ENCODE results near the gene SPAG9.

GRCh38 chr17:51147650-51148049 lies 27.0 kb upstream of the SPAG9 start:
- TF ChIP-seq EZH2 (IDR thresholded peaks at IDR 0.05; ENCODE audit: borderline replicate concordance, low read depth, low read length, severe bottlenecking) (no peak), CTCF (IDR thresholded peaks at IDR 0.05; ENCODE audit: borderline replicate concordance, extremely low read depth, low read length, poor library complexity, severe bottlenecking) (no peak)

All from DND-41 (cell line).